ENCODE data around the gene ERI3. TPM values are rescaled to one million over a fixed set of nuclear protein-coding genes. Genes with fewer than 3 reads are reported as not detected.

The ERI3 gene
- total RNA-seq, 1 donor from 2014 or later = 58.3 TPM

DNA sequence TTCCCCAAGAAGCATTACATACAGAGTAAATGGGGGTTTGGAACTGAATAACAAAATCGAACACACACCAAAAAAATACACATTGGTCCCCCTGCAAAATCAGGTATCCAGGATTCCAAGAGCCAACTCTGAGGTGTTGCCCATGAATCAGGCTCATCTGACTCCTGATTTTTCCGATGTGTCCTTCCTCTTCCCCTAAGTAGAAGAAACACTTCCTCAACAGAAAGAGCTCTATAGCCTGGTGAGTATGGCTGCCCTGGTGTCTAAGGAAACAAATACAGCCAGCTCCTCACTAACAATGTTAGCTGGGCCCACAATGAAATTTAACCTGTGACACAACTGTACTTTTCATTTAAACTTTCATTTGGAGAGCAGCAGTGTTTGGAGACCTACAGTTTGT is 33.6 kb downstream of the ERI3 start:
- Mint-ChIP-seq H3K9me3 (ENCODE audit: unreplicated experiment) (no peaks in the 10 kb centered on the region), H3K36me3 (ENCODE audit: low read depth, unreplicated experiment) (peaks cover 17% of the 10 kb centered on the region), H3K27me3 (ENCODE audit: low read depth, unreplicated experiment) (no peaks in the 10 kb centered on the region), H3K4me1 (ENCODE audit: low read depth, unreplicated experiment) (peaks cover 25% of the 10 kb centered on the region), H3K4me3 (ENCODE audit: unreplicated experiment) (no peak overlapping the region), H3K27ac (ENCODE audit: unreplicated experiment) (no peak overlapping the region)
- H2AFZ ChIP-seq (ENCODE audit: low read depth, low read length) = no peak overlapping the region
- H3K27ac ChIP-seq (ENCODE audit: low read depth, low read length) = no peak overlapping the region
- H3K4me1 ChIP-seq (ENCODE audit: insufficient read depth, low read length) = peaks cover 10% of the 10 kb centered on the region
- H3K36me3 ChIP-seq (ENCODE audit: insufficient read depth, low read length) = peaks cover under 1% of the 10 kb centered on the region
- no peaks in the 10 kb centered on the region for H3K9me3 ChIP-seq (ENCODE audit: insufficient read depth, low read depth, low read length)
- TF ChIP-seq EZH2 (IDR thresholded peaks at IDR 0.05; ENCODE audit: insufficient read depth, low read length) = no peak
- TF ChIP-seq, protein P1, sequence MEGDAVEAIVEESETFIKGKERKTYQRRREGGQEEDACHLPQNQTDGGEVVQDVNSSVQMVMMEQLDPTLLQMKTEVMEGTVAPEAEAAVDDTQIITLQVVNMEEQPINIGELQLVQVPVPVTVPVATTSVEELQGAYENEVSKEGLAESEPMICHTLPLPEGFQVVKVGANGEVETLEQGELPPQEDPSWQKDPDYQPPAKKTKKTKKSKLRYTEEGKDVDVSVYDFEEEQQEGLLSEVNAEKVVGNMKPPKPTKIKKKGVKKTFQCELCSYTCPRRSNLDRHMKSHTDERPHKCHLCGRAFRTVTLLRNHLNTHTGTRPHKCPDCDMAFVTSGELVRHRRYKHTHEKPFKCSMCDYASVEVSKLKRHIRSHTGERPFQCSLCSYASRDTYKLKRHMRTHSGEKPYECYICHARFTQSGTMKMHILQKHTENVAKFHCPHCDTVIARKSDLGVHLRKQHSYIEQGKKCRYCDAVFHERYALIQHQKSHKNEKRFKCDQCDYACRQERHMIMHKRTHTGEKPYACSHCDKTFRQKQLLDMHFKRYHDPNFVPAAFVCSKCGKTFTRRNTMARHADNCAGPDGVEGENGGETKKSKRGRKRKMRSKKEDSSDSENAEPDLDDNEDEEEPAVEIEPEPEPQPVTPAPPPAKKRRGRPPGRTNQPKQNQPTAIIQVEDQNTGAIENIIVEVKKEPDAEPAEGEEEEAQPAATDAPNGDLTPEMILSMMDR (IDR thresholded peaks at IDR 0.05; ENCODE audit: insufficient read depth, low read depth, low read length) = no peak
- no peak overlapping the region for H3K4me2 ChIP-seq (ENCODE audit: low read length)
- DNase-seq (ENCODE audit: low read depth) (no peak), FAIRE-seq (no peak)
- H3K4me3 ChIP-seq (ENCODE audit: insufficient read depth, low read depth, low read length) = no peak overlapping the region
- no peaks in the 10 kb centered on the region for H3K27me3 ChIP-seq (ENCODE audit: insufficient read depth, low read length)
- H4K20me1 ChIP-seq (ENCODE audit: insufficient read depth, low read length) = peaks cover 34% of the 10 kb centered on the region
- H3K79me2 ChIP-seq (ENCODE audit: insufficient read depth, low read length) = peaks cover 6% of the 10 kb centered on the region
- H3K9ac ChIP-seq (ENCODE audit: low read length) = no peak overlapping the region

- Mint-ChIP-seq H3K9me3 (ENCODE audit: unreplicated experiment) (no peaks in the 10 kb centered on the region), H3K4me1 (ENCODE audit: low read depth, unreplicated experiment) (peaks cover 19% of the 10 kb centered on the region), H3K27me3 (ENCODE audit: low read depth, unreplicated experiment) (no peaks in the 10 kb centered on the region), H3K4me3 (ENCODE audit: unreplicated experiment) (no peak overlapping the region), H3K27ac (ENCODE audit: unreplicated experiment) (no peak overlapping the region), H3K36me3 (ENCODE audit: low read depth, unreplicated experiment) (peaks cover 17% of the 10 kb centered on the region)
- TF ChIP-seq, protein P1 (IDR thresholded peaks at IDR 0.05; ENCODE audit: insufficient read depth, low read depth, low read length) = peak; percentile 74
- TF ChIP-seq EZH2 (IDR thresholded peaks at IDR 0.05; ENCODE audit: insufficient read depth, low read length) = no peak
- Histone ChIP-seq H3K9me3 (ENCODE audit: insufficient read depth, low read depth, low read length) (no peaks in the 10 kb centered on the region), H3K36me3 (ENCODE audit: insufficient read depth, low read length) (peaks cover 4% of the 10 kb centered on the region), H2AFZ (ENCODE audit: low read depth, low read length) (no peak overlapping the region), H3K27ac (ENCODE audit: low read depth, low read length) (no peak overlapping the region), H3K4me1 (ENCODE audit: insufficient read depth, low read length) (no peaks in the 10 kb centered on the region), H3K27me3 (ENCODE audit: insufficient read depth, low read length) (no peaks in the 10 kb centered on the region), H3K79me2 (ENCODE audit: insufficient read depth, low read length) (no peaks in the 10 kb centered on the region), H4K20me1 (ENCODE audit: insufficient read depth, low read length) (peaks cover 42% of the 10 kb centered on the region), H3K4me2 (ENCODE audit: low read length) (no peak overlapping the region), H3K9ac (ENCODE audit: low read length) (no peak overlapping the region), H3K4me3 (ENCODE audit: insufficient read depth, low read depth, low read length) (no peak overlapping the region)
- DNase-seq (ENCODE audit: low read depth) (no peak), FAIRE-seq (peak; percentile 20)
Measured at GRCh38 chr1:44318097-44319088, 36.7 kb downstream of the ERI3 start.
